ENCODE measurements around the gene MRPL23.

DNA sequence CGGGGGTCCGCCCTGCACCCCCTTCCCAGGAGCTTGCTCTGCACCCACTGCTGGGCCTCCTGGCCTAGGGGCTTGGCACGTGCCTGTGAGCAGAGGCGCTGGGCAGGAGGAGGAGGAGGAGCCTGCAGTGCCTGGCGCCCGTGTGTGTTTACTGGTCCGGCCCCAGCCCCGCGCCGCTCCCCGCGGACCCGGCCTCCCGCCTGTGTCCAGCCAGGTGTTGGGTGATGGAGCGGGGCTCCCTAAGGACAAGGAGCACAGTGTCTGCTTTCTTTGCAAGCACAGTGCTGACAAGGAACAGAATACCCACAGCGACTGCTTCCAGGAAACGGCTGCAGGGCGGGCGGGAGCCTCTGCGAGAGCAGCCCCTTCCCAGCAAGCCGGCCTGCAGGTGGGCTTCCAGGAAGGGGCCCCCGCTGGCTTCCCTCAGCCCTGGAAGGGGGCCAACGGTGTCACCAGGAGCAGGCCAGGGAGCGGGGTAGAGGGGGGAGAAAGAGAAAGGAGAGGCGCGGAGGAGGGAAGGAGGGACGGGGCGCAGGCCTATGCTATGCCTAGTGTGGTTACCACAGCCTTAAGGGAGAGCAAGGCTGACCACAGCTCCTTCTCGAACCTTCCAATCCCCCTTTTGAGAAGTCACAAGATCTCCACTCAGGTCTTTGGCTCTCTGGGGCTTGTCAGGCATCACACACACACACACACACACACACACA, 43.9 kb downstream of the MRPL23 start:
- TF ChIP-seq, protein P1, sequence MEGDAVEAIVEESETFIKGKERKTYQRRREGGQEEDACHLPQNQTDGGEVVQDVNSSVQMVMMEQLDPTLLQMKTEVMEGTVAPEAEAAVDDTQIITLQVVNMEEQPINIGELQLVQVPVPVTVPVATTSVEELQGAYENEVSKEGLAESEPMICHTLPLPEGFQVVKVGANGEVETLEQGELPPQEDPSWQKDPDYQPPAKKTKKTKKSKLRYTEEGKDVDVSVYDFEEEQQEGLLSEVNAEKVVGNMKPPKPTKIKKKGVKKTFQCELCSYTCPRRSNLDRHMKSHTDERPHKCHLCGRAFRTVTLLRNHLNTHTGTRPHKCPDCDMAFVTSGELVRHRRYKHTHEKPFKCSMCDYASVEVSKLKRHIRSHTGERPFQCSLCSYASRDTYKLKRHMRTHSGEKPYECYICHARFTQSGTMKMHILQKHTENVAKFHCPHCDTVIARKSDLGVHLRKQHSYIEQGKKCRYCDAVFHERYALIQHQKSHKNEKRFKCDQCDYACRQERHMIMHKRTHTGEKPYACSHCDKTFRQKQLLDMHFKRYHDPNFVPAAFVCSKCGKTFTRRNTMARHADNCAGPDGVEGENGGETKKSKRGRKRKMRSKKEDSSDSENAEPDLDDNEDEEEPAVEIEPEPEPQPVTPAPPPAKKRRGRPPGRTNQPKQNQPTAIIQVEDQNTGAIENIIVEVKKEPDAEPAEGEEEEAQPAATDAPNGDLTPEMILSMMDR (IDR thresholded peaks at IDR 0.05) = no peak
- no peak for TF ChIP-seq POLR2A (IDR thresholded peaks at IDR 0.05)
